SK-N-SH (cell line): ENCODE data around the gene H2AZ2.
"Not testable (repeated sequence)": the region's sequence is repeated elsewhere in the genome, so short reads cannot be mapped to it uniquely, and the experiment has no call there.

Experiments used
- CTCF ChIP-seq: fragments of 200-600 bp; sonication (generic); IDR thresholded peaks from 2 replicates; pipeline ENCODE4 v1.6.1; 2017; ENCODE audit warnings: antibody characterized with exemption, mild to moderate bottlenecking, moderate library complexity
- NFIC ChIP-seq: IDR thresholded peaks from 2 replicates; pipeline ENCODE4 v1.4.0; 2012; ENCODE audit warnings: borderline replicate concordance
- POLR2AphosphoS5 ChIP-seq: IDR thresholded peaks from 2 replicates; pipeline ENCODE4 v1.6.1; 2012; ENCODE audit warnings: low read depth, low read length
- RAD21 ChIP-seq: IDR thresholded peaks from 2 replicates; pipeline ENCODE4 v1.6.1; 2012; ENCODE audit warnings: mild to moderate bottlenecking, low read length
- REST ChIP-seq: IDR thresholded peaks from 2 replicates; pipeline ENCODE4 v1.6.1; 2012; ENCODE audit warnings: mild to moderate bottlenecking, low read depth, low read length, moderate library complexity
- RFX5 ChIP-seq: IDR thresholded peaks from 2 replicates; pipeline ENCODE4 v1.6.1; 2012; ENCODE audit warnings: mild to moderate bottlenecking, improper control_type of control experiment, low read length
- RXRA ChIP-seq: IDR thresholded peaks from 2 replicates; pipeline ENCODE4 v1.4.0; 2012; ENCODE audit warnings: low read depth, mild to moderate bottlenecking, borderline replicate concordance
- TAF1 ChIP-seq: IDR thresholded peaks from 2 replicates; pipeline ENCODE4 v1.6.1; 2012; ENCODE audit warnings: low read depth, mild to moderate bottlenecking, low read length, moderate library complexity, borderline replicate concordance
- TEAD4 ChIP-seq: IDR thresholded peaks from 2 replicates; pipeline ENCODE4 v1.4.0; 2012; ENCODE audit warnings: mild to moderate bottlenecking, borderline replicate concordance; ENCODE audit not compliant: insufficient read depth
- USF2 ChIP-seq: fragments of 150-350 bp; IDR thresholded peaks from 2 replicates; pipeline ENCODE4 v1.6.1; 2017; ENCODE audit warnings: antibody characterized with exemption, low read length, low read depth, borderline replicate concordance

- TF ChIP-seq USF2, NFIC, RAD21, POLR2AphosphoS5, TEAD4, RXRA, CTCF, TAF1, RFX5, REST: not testable (repeated sequence)
These were observed 24.0 kb upstream of the H2AZ2 start for GRCh38 chr7:44871918-44872317.
